ENCODE results near the gene A3GALT2.

DNA sequence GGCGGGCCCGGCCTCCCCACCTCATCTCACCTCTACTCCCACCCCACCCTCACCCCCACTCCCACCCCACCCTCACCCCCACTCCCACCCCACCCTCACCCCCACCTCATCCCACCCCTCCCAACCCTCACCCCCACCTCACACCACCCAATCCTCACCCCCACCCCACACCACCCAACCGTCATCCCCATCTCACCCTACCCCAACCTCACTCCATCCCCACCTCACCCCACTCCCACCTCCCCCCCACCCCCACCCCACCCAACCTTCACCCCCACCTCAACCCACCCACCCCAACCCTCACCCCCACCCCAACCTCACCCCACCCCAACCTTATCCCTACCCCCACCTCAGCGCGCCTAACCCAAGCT lies 13.4 kb downstream of the A3GALT2 start:
- TF ChIP-seq, protein P1, sequence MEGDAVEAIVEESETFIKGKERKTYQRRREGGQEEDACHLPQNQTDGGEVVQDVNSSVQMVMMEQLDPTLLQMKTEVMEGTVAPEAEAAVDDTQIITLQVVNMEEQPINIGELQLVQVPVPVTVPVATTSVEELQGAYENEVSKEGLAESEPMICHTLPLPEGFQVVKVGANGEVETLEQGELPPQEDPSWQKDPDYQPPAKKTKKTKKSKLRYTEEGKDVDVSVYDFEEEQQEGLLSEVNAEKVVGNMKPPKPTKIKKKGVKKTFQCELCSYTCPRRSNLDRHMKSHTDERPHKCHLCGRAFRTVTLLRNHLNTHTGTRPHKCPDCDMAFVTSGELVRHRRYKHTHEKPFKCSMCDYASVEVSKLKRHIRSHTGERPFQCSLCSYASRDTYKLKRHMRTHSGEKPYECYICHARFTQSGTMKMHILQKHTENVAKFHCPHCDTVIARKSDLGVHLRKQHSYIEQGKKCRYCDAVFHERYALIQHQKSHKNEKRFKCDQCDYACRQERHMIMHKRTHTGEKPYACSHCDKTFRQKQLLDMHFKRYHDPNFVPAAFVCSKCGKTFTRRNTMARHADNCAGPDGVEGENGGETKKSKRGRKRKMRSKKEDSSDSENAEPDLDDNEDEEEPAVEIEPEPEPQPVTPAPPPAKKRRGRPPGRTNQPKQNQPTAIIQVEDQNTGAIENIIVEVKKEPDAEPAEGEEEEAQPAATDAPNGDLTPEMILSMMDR (IDR thresholded peaks at IDR 0.05), result no peak
- TF ChIP-seq EZH2 (IDR thresholded peaks at IDR 0.05; ENCODE audit: borderline replicate concordance, insufficient read depth, low read depth, low read length, poor library complexity, severe bottlenecking), result no peak
